Stimulated activated memory B cell treated with anti-CD40 and anti-IgM and Interleukin-4, amounts not matched to agents 10 μg/mL and 1 μg/mL and 100 μg/mL, for 72 hours (primary cell): ENCODE results near the gene MYLK3.
"Not testable (repeated sequence)": the region's sequence is repeated elsewhere in the genome, so short reads cannot be mapped to it uniquely, and the experiment has no call there.

Experiments
- ATAC-seq: fragments of 150-1000 bp; cut with Tn5 transposase; 2 replicates; pipeline ENCODE4 v1.10.0; 2021
- H3K27ac Mint-ChIP-seq: one replicate; pipeline ENCODE4 v1.8.0; 2022; ENCODE audit warnings: mild to moderate bottlenecking, mixed read lengths
- H3K27me3 Mint-ChIP-seq: one replicate; pipeline ENCODE4 v1.8.0; 2022; ENCODE audit warnings: mixed read lengths
- H3K36me3 Mint-ChIP-seq: one replicate; pipeline ENCODE4 v1.8.0; 2022; ENCODE audit warnings: mixed read lengths
- H3K4me1 Mint-ChIP-seq: one replicate; pipeline ENCODE4 v1.8.0; 2022; ENCODE audit warnings: mixed read lengths
- H3K4me3 Mint-ChIP-seq: one replicate; pipeline ENCODE4 v1.8.0; 2022; ENCODE audit warnings: mild to moderate bottlenecking, moderate library complexity, mixed read lengths
- H3K9me3 Mint-ChIP-seq: one replicate; pipeline ENCODE4 v1.8.0; 2022; ENCODE audit warnings: mixed read lengths

Gene MYLK3

DNA sequence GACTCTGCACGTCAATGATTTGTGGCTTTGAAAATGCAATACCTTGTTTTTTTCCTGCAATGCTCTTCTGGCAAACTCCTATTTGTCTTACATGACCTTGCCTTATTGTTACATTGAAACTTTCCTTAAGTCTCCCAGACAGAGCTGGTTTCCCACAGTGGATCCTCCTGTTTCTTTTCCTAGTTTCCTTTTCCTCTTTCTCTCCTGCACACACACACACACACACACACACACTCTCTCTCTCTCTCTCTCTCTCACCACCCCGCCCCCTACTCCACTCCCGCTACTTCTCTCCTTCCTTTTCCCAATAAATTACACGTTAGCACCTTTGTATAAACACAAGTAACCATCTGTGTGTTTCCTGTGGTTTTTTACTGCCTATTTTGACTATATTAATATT lies 56.4 kb downstream of the MYLK3 start:
- Mint-ChIP-seq H3K36me3 (peaks cover 21% of the 10 kb centered on the region), H3K9me3 (no peaks in the 10 kb centered on the region), H3K27me3 (no peaks in the 10 kb centered on the region), H3K4me1 (peaks cover 33% of the 10 kb centered on the region), H3K27ac (no peak overlapping the region), H3K4me3 (no peak overlapping the region)
- no peak for ATAC-seq

DNA sequence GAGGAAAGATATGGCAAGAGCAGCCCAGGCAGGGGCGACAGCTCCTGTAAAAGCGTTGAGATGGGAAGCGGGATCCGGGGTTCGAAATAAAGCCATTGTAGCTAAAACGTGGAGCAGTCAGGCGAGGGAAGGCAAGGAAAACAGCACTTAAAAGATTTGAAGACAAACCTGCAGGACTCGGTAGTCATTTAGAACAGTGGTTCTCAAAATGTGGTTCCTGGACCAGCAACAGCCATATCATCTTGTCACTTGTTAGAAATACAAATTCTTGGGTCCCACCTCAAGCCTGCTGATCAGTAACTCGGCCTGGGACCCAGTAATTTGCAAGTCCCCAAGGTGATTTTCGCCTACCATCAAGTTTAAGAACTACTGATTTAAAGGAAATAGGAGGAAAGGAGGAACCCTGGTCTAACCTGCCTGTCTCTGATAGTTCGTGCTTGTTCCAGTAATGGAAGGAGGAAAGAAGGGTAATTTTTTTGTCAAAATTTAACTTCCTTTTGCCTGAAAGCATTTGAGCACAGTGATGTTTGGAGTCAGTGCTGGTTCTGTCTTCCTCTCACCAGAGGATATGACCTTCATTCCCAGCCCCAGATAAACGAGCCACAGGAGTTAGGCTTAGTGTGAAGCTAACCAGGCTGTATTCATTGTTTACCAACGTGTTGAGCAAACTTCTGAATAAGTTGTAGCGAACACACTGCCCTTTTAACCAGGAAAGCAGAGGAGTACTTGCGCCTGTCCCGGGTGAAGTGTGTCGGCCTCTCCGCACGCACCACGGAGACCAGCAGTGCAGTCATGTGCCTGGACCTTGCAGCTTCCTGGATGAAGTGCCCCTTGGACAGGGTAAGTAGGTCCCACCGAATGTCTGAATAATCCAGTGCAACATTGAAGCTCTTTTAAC lies 57.6 kb downstream of the MYLK3 start:
- peaks cover 10% of the 10 kb centered on the region for H3K36me3 Mint-ChIP-seq

DNA sequence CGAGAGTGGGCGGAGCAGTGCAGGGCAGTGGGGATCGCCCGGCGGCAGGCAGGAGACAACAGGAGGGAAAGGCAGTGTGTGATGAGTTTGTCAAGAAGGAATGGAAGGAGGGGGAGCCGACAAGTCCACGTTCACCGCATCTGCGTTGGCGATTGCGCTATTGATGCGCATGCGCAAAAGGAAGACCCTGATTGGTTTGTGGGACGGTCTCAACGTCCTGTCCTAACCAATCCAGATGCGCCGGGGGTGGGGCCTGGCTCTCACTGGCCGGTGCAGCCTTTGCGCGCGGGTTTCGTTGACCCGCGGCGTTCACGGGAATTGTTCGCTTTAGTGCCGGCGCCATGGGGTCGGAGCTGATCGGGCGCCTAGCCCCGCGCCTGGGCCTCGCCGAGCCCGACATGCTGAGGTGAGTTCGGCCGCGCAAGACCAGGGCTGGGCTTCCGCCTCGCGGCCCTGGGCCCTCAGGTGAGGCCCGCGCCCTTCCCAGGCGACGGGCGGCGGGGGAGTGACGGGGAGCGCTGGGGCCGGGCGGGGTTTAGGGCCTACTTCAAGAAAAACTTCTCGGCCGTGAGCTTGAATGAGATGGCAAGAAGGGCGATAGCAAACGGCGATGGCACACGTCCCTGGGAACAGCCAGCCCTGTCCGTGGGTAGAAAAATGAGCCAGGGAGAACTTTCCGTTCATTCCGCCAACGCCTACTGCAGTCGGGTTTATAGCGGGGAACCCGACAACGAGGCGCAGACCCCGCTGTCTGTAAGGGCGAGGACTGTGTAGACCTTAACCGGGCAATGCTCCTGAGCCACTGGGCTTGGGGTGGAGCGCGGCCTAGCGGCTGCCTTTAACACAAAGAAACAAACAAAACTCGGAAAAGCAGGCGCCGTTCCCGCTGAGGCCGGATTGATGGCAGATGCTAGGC lies 58.5 kb downstream of the MYLK3 start, which contains the start of gene ORC6:
Gene ORC6, plus strand, starts transcription at position 295 of the 916 bp plus-strand sequence. Its CDS starts 47 bp downstream, at position 342.
- H3K36me3 Mint-ChIP-seq: peaks cover 1% of the 10 kb centered on the region
- no peaks in the 10 kb centered on the region for H3K27me3 Mint-ChIP-seq
- H3K9me3 Mint-ChIP-seq: no peaks in the 10 kb centered on the region
- peaks cover 52% of the 10 kb centered on the region for H3K4me1 Mint-ChIP-seq
- no peak within 1 kb of the TSS for H3K27ac Mint-ChIP-seq
- H3K4me3 Mint-ChIP-seq: no peak within 1 kb of the TSS
- ATAC-seq: peak; percentile 94

More for the DNA sequence above, 57.6 kb downstream of the MYLK3 start:
- Mint-ChIP-seq H3K4me3 (no peak overlapping the region), H3K27me3 (no peaks in the 10 kb centered on the region), H3K27ac (no peak overlapping the region), H3K9me3 (no peaks in the 10 kb centered on the region), H3K4me1 (peaks cover 43% of the 10 kb centered on the region)
- no peak for ATAC-seq

DNA sequence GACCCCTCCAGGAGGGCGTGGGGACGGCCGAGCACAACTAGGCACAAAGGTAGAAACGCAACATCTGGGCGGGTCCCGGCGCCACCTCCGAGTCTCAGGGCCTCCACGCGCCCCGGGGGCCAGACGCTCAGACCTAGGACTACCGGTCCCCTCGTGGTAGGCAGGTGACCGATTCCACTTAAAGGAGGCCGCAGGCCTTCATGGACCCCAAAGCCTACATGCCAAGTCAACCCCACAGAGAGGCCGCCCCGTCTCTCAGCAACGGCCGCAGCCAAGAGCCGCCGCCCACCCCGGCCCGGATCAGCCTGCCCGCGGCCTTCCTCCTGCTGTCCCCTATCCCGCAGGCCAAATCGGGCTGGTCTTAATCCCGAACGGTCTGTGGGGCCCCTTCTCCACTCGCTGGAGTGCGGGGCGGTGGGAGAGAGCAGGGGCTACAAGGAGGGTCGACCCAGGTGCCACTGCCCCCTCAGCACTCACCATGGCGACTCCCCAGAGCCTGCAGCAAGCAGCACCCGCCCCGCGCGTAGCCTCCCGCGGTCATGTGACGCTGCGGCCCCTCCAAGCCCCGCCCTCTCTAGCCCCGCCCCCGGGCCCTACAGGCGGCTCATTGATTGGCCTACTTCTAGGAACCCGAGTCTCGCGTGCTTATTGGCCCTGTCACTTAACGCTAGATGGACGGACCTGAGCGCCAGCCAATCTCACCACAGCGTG lies 59.3 kb downstream of the MYLK3 start, which contains the start of gene VPS35:
Gene VPS35, minus strand, starts transcription at position 525 of the 711 bp plus-strand sequence. Its CDS starts 45 bp downstream, at position 480.
- peak; percentile 97 for ATAC-seq
- H3K27ac Mint-ChIP-seq: no peak within 1 kb of the TSS

DNA sequence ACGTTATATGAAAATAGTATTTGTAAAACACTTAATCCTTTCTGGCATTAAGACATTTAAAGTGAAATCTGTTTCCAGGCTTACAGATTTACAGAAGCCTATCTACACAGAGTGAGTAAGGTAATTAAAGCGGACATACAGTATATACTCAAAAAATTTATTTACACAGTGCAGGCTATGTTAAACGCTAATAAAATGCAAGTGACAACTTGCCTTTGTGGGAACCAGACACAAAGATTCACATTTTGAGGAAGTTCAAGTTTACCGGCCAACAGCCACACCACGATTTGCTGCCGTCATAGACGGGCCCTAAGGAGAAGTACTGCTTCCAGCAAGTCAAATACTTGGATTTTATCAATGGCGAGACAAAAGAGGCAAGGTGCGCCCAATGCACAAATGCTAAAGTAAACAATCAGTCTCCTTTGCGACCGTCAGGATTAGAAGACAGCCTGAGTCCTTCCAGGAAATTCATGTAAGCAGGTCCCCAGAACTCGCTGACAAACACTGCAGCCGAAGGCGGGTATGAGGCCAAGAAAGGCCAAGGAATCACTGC lies 60.0 kb downstream of the MYLK3 start:
- Mint-ChIP-seq H3K9me3 (no peaks in the 10 kb centered on the region), H3K4me1 (peaks cover 66% of the 10 kb centered on the region), H3K27me3 (no peaks in the 10 kb centered on the region), H3K36me3 (no peaks in the 10 kb centered on the region), H3K4me3 (no peak overlapping the region), H3K27ac (no peak overlapping the region)
- ATAC-seq: no peak

More for the DNA sequence above, 59.3 kb downstream of the MYLK3 start, which contains the start of gene VPS35:
- Mint-ChIP-seq H3K4me3 (no peak within 1 kb of the TSS), H3K36me3 (no peaks in the 10 kb centered on the region), H3K4me1 (peaks cover 60% of the 10 kb centered on the region), H3K27me3 (no peaks in the 10 kb centered on the region), H3K9me3 (no peaks in the 10 kb centered on the region)

DNA sequence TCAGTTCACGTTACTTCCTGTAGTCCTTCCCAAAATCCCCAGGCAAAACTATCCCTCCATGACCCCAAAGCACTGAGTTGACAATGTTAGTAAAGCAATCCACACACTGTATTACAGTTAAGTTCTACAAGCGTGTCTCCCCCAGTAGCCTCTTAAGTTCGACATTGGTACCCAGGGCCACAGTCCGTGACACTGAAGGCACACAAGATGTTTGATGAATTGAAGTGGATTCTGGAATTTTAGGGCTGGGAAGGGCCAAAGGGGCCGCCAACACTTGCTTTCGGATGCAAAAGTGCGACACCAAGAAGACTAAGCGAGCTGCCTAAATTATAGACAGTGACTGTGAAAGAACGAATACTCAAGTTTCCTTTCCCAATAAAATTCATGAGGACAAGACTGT lies 60.7 kb downstream of the MYLK3 start:
- Mint-ChIP-seq H3K27ac (no peak overlapping the region), H3K9me3 (no peaks in the 10 kb centered on the region), H3K4me3 (no peak overlapping the region), H3K36me3 (peaks cover 1% of the 10 kb centered on the region), H3K4me1 (peaks cover 66% of the 10 kb centered on the region), H3K27me3 (no peaks in the 10 kb centered on the region)
- no peak for ATAC-seq

DNA sequence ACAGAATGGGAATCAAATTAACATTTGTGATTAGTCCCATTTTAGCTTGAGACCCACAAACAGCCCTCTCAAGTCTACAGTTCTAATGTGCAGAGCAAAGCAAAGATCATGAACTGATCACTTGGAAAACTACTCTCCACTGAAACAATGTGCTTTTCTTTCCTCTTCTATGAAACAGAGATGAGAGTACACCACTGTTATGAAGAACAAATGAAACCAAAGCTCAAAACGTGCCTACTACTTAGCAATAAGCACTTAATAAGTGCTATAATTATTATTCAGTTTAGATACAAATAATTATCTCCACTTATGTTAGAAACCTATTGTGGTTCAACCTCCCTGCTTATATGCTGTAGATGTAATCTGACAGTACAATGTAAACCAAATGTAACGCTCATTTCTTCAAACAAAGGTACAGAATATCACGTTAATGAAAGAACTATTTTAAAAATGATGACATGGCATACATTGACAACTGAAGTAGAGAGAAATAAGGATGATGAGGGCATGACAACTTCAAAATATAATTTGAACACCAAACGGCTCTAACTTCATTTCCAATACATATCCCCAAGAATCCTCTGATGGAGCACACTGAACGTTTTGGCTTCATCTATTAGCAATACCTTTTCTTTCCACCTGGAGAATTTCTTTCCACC lies 61.2 kb downstream of the MYLK3 start:
- no peaks in the 10 kb centered on the region for H3K27me3 Mint-ChIP-seq
- peaks cover 61% of the 10 kb centered on the region for H3K4me1 Mint-ChIP-seq
- no peaks in the 10 kb centered on the region for H3K9me3 Mint-ChIP-seq
- no peak overlapping the region for H3K27ac Mint-ChIP-seq
- no peak for ATAC-seq
- H3K36me3 Mint-ChIP-seq: peaks cover 5% of the 10 kb centered on the region
- no peak overlapping the region for H3K4me3 Mint-ChIP-seq

DNA sequence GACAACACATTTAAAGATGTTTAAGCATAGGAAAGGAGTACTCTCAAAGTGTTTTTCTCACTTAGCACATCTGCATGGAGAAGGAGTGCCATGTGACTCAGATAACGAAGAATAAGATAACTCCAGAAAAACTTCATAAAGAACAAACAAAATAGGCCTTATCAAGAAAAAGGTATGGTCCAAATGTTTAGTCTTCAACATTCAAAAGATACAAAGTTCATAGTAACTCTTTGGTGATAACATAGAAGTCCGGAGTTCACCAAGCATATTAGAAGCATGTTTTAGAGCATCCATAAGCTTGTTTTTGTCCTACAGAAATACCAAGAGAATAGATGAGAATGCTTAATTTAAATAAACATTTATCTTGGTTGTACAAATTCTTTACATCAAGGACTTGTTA lies 66.3 kb downstream of the MYLK3 start:
- not testable (repeated sequence) for H3K9me3 Mint-ChIP-seq, ATAC-seq, H3K27ac Mint-ChIP-seq, H3K27me3 Mint-ChIP-seq, H3K4me3 Mint-ChIP-seq
- Mint-ChIP-seq H3K36me3 (peaks cover 29% of the 10 kb centered on the region), H3K4me1 (peaks cover 36% of the 10 kb centered on the region)

DNA sequence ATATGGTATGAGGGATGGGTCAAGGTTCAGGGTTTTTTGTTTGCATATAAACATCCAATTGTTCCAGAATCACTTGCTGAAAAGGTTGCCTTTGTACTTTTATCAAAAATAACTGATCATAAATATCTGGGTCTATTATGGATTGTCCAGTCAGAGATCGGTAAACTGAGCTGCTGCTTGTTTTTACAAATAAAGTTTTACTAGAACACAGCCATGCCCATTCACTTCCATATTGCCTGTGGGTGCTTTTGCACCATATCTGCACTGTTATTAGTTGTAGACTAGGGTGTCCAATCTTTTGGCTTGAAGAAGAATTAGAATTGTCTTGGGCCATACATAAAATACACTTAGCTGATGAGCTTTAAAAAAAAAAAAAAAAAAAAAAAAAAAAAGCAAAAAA lies 70.2 kb downstream of the MYLK3 start:
- not testable (repeated sequence) for H3K9me3 Mint-ChIP-seq, H3K27me3 Mint-ChIP-seq, H3K4me1 Mint-ChIP-seq, H3K27ac Mint-ChIP-seq, ATAC-seq, H3K4me3 Mint-ChIP-seq
- peaks cover 53% of the 10 kb centered on the region for H3K36me3 Mint-ChIP-seq

DNA sequence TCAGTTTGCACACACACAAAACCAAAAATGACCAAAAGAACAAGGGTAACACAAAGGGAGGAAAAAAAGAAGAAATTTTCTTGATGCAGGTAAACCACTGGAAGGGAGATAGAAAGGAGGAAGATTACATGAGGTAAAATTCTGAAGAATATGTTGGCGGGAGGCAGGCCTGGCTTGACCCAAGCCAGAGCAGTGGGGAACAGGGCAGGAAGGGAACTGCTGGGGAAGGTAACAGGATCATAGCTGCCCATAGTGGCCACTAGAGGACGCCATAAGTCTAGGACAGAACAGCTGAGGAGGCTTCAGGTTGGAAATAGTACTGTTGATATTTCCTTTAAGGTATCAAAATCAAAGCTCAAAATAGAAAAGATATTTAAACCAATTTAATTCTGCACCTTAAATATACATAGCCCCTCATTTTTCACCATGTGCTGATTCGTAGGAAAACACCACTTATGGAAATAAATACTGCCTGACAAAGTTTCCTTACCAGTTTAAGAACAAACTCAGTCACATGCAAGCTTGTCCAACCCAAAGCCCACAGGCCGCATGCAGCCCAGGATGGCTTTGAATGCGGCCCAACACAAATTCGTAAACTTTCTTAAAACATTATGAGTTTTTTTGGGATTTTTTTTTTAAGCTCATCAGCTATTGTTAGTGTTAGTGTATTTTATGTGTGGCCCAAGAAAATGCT lies 74.7 kb downstream of the MYLK3 start:
- Mint-ChIP-seq H3K4me3 (no peak overlapping the region), H3K36me3 (peaks cover 43% of the 10 kb centered on the region), H3K27me3 (no peaks in the 10 kb centered on the region), H3K9me3 (no peaks in the 10 kb centered on the region), H3K27ac (no peak overlapping the region), H3K4me1 (peaks cover 6% of the 10 kb centered on the region)
- ATAC-seq: peak; percentile 75

DNA sequence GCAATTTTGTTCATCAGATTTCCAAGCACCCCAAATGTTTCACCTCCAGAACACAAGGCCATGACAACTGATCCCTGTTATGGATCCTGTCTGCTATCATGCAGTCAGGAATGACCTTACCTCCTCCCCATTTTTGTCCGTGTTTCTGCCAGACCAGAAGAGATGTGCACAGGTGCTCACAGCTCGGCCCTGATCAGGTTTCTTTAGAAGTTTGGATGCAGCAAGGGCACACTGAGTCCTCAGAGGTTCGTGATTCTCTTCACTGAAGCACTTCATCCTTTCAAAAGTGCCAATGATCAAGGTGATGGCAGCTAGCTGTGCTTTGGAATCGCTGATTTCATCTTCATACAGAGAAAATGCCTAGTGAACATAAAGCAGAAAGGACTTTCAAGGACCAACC lies 86.0 kb downstream of the MYLK3 start:
- ATAC-seq: no peak
- H3K4me1 Mint-ChIP-seq: peaks cover 20% of the 10 kb centered on the region
- H3K9me3 Mint-ChIP-seq: no peaks in the 10 kb centered on the region
- H3K27me3 Mint-ChIP-seq: no peaks in the 10 kb centered on the region
- H3K4me3 Mint-ChIP-seq: no peak overlapping the region
- H3K36me3 Mint-ChIP-seq: peaks cover 35% of the 10 kb centered on the region
- no peak overlapping the region for H3K27ac Mint-ChIP-seq

DNA sequence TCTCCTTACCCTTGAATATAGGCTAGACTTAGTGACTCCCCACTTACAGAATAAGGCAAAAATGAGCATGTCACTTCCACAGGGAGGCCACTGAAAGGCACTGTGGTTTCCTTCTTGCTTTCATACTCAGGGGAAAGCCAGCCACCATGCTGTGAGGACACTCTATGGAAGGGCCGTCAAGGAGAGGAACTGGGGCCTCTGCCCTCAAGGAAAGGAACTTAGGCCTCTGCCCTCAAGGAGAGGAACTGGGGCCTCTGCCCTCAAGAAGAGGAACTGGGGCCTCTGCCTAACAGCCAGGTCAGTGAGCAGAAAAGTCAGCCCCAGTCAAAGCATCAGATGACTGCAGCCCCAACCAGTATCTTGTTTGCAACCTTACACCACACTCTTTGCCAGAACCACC lies 89.2 kb downstream of the MYLK3 start:
- Mint-ChIP-seq H3K27me3 (no peaks in the 10 kb centered on the region), H3K27ac (peak overlapping the region; percentile 67), H3K36me3 (peaks cover 24% of the 10 kb centered on the region), H3K4me1 (peaks cover 20% of the 10 kb centered on the region), H3K4me3 (no peak overlapping the region), H3K9me3 (no peaks in the 10 kb centered on the region)
- peak; percentile 98 for ATAC-seq
